ENCODE data around the gene EMC8.

- TF ChIP-seq HDAC6 (IDR thresholded peaks at IDR 0.05; ENCODE audit: low read depth, low read length), result no peak
- TF ChIP-seq CTCF (IDR thresholded peaks at IDR 0.05; ENCODE audit: control extremely low read depth in 1 of 3, insufficient read depth in 1 of 3, low read depth in 1 of 3, low read length in 3 of 3), result no peak
- TF ChIP-seq EP300 (IDR thresholded peaks at IDR 0.05; ENCODE audit: borderline replicate concordance in 1 of 2, low read depth in 2 of 2, low read length in 2 of 2), result no peak
- TF ChIP-seq NRF1 (IDR thresholded peaks at IDR 0.05; ENCODE audit: low read depth, low read length), result no peak
- TF ChIP-seq ASH2L (IDR thresholded peaks at IDR 0.05; ENCODE audit: low read length), result no peak
- no peak for TF ChIP-seq SP1 (IDR thresholded peaks at IDR 0.05; ENCODE audit: low read depth, low read length)
- no peak for TF ChIP-seq POLR2A (IDR thresholded peaks at IDR 0.05; ENCODE audit: control extremely low read depth in 1 of 2, low read depth in 2 of 2, low read length in 2 of 2)
- TF ChIP-seq ATF3 (IDR thresholded peaks at IDR 0.05; ENCODE audit: insufficient read depth, low read depth, low read length), result no peak
These were observed 11.4 kb upstream of the EMC8 start for GRCh38 chr16:85810742-85811115.

All from H1 (cell line).